Tibial artery (tissue), 4 donors: ENCODE data around the gene CNN2.
"Not testable (repeated sequence)": the region's sequence is repeated elsewhere in the genome, so short reads cannot be mapped to it uniquely, and the experiment has no call there.

ENCODE experiments used
- DNase-seq, 2 donors: peaks; one replicate each; pipeline ENCODE4 v3.0.0-alpha.2; 2019
- H3K27ac ChIP-seq, 2 donors: fragments of 200-600 bp; sonication (generic) in 1 of 2; 1 replicate in 1 of 2; 2 replicates in 1 of 2; pipeline ENCODE4 v1.5.1; 2018 to 2019; ENCODE audit warnings: mild to moderate bottlenecking in 1 of 2
- H3K27me3 ChIP-seq, 2 donors: fragments of 200-600 bp; sonication (generic) in 1 of 2; one replicate each; pipeline versions ENCODE4 v1.5.1 to v1.6.0; 2016 to 2019
- H3K36me3 ChIP-seq, 3 donors: fragments of 200-600 bp; sonication (generic) in 2 of 3; one replicate each; pipeline ENCODE4 v1.5.1; 2016 to 2019; ENCODE audit warnings: mild to moderate bottlenecking in 2 of 3
- H3K4me1 ChIP-seq, 4 donors: fragments of 200-600 bp; sonication (generic) in 2 of 4; 1 replicate in 3 of 4; 2 replicates in 1 of 4; pipeline ENCODE4 v1.5.1; 2016 to 2019
- H3K4me3 ChIP-seq, 2 donors: fragments of 200-600 bp; sonication (generic) in 1 of 2; 1 replicate in 1 of 2; 2 replicates in 1 of 2; pipeline ENCODE4 v1.5.1; 2018 to 2019; ENCODE audit warnings: mild to moderate bottlenecking in 2 of 2
- H3K9me3 ChIP-seq, 3 donors: fragments of 200-600 bp; sonication (generic) in 1 of 3; one replicate each; pipeline ENCODE4 v1.5.1; 2016 to 2019
- intact Hi-C: fragments of 100-400 bp; cut with DNase I; formaldehyde crosslinking; loops from one replicate; pipeline ENCODE4 v1.15.0; 2023; ENCODE audit warnings: low total_unique reads
- TF ChIP-seq, protein P1 (sequence below), 2 experiments: fragments of 200-600 bp in 1 of 2; fragments of 450-650 bp in 1 of 2; IDR thresholded peaks; one replicate each; pipeline ENCODE4 v1.5.1; 2017 to 2019; ENCODE audit warnings: antibody characterized with exemption in 2 of 2, mild to moderate bottlenecking in 1 of 2, moderate library complexity in 1 of 2

CNN2 gene

GRCh38 chr19:1018393-1018792 is 8.0 kb upstream of the CNN2 start:
- Histone ChIP-seq H3K4me3 (no peak overlapping the region), H3K27me3 (no peaks in the 10 kb centered on the region), H3K9me3 (no peaks in the 10 kb centered on the region), H3K27ac (no peak overlapping the region), H3K36me3 (peaks cover 0 to 25% (median 18%) of the 10 kb centered on the region in 3 donors), H3K4me1 (peaks cover 12 to 72% (median 64%) of the 10 kb centered on the region in 4 donors)
- TF ChIP-seq, protein P1, sequence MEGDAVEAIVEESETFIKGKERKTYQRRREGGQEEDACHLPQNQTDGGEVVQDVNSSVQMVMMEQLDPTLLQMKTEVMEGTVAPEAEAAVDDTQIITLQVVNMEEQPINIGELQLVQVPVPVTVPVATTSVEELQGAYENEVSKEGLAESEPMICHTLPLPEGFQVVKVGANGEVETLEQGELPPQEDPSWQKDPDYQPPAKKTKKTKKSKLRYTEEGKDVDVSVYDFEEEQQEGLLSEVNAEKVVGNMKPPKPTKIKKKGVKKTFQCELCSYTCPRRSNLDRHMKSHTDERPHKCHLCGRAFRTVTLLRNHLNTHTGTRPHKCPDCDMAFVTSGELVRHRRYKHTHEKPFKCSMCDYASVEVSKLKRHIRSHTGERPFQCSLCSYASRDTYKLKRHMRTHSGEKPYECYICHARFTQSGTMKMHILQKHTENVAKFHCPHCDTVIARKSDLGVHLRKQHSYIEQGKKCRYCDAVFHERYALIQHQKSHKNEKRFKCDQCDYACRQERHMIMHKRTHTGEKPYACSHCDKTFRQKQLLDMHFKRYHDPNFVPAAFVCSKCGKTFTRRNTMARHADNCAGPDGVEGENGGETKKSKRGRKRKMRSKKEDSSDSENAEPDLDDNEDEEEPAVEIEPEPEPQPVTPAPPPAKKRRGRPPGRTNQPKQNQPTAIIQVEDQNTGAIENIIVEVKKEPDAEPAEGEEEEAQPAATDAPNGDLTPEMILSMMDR (IDR thresholded peaks at IDR 0.05): no peak
- DNase-seq: no peak
- intact Hi-C loops: loop anchor here (10.0 kb wide), 1 partner anchor 156 kb away; the partner anchor contains the start of gene SBNO2

- H3K27ac ChIP-seq: peak overlapping the region in 1 of 2 donors; percentile 91
- no peak for DNase-seq
- H3K4me3 ChIP-seq: peak overlapping the region; percentile 91 to 96
- H3K27me3 ChIP-seq: no peaks in the 10 kb centered on the region
- TF ChIP-seq, protein P1 (IDR thresholded peaks at IDR 0.05): no peak
- H3K36me3 ChIP-seq: peaks cover 0 to 18% (median 11%) of the 10 kb centered on the region in 3 donors
- no peaks in the 10 kb centered on the region for H3K9me3 ChIP-seq
- intact Hi-C loops: loop anchor here (10.0 kb wide), 1 partner anchor 156 kb away; the partner anchor contains the start of gene SBNO2
- peaks cover 12 to 78% (median 64%) of the 10 kb centered on the region in 4 donors for H3K4me1 ChIP-seq
Observed at GRCh38 chr19:1018932-1019615, 7.3 kb upstream of the CNN2 start.

- H3K27ac ChIP-seq: peak overlapping the region; percentile 91
Observed at GRCh38 chr19:1019616-1019961, 6.8 kb upstream of the CNN2 start.

DNA sequence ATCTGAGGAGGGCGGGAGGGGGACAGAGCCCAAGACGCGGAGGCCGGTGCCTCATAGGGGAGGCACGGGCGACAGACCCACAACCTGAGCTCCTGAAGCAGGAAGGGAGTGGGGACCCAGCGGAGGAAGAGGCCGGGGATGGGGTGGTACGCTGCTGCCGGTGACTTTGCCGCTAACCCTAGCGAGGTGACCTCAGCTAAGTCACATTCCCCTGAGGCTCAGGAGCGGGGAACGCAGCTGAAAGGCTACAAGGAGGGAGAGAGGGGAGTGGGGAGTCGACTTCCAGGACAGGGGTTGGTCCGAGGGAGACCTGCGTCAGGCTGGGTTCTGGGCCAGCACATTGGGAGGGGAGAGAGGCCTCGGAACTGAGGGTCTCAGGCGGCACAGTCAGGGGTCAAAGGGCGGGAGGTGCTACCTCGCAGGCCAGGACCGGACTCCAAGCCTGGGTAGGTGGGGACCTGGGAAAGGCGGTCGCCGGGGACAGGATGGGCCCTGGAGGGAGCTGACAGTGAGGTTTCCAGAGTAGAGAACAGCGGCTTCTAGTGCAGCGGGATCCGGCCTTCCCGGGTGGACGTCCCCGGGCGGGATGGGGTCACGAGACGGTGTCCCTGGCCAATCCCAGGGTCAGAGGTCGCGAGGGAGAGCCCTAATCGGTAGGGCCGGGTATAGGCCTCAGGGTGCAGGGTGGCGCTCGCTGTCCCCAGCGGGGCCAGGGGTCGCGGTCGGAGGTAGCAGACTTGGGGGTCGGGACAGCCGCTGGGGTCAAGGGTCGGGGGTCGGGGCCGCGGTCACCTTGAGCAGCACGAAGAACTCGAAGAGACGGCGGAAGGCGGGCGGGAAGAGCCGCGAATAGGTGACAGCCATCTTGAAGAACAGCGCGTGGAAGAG is 6.2 kb upstream of the CNN2 start:
- DNase-seq: no peak
- Histone ChIP-seq H3K36me3 (peaks cover 0 to 7% (median 0%) of the 10 kb centered on the region in 3 donors), H3K4me1 (peaks cover 12 to 82% (median 63%) of the 10 kb centered on the region in 4 donors), H3K27ac (peak overlapping the region; percentile 91), H3K9me3 (no peaks in the 10 kb centered on the region), H3K4me3 (peak overlapping the region; percentile 91 to 96), H3K27me3 (no peaks in the 10 kb centered on the region)
- TF ChIP-seq, protein P1 (IDR thresholded peaks at IDR 0.05): no peak
- intact Hi-C loops: loop anchor here (5.0 to 10.0 kb wide), 2 partner anchors 82 to 155 kb away; partner anchors contain the start of genes GPX4 and SBNO2

More at GRCh38 chr19:1019616-1019961, 6.8 kb upstream of the CNN2 start:
- intact Hi-C loops: loop anchor here (10.0 kb wide), 1 partner anchor 155 kb away; the partner anchor contains the start of gene SBNO2
- H3K4me1 ChIP-seq: peaks cover 12 to 79% (median 64%) of the 10 kb centered on the region in 4 donors
- peaks cover 0 to 13% (median 6%) of the 10 kb centered on the region in 3 donors for H3K36me3 ChIP-seq
- DNase-seq: no peak
- H3K4me3 ChIP-seq: peak overlapping the region; percentile 91 to 96
- TF ChIP-seq, protein P1 (IDR thresholded peaks at IDR 0.05): no peak
- no peaks in the 10 kb centered on the region for H3K27me3 ChIP-seq
- H3K9me3 ChIP-seq: no peaks in the 10 kb centered on the region

GRCh38 chr19:1020868-1021425 is 5.5 kb upstream of the CNN2 start, which contains the start of gene TMEM259:
TSS of gene TMEM259 (minus strand) at chr19:1021123. CDS start at chr19:1020996, 127 bp downstream.
- peaks cover 0 to 7% (median 0%) of the 10 kb centered on the region in 3 donors for H3K36me3 ChIP-seq
- TF ChIP-seq, protein P1 (IDR thresholded peaks at IDR 0.05): peak in 1 of 2 experiments; percentile 21
- H3K9me3 ChIP-seq: no peaks in the 10 kb centered on the region
- H3K27ac ChIP-seq: peak within 1 kb of the TSS; percentile 91
- peak within 1 kb of the TSS; percentile 91 to 96 for H3K4me3 ChIP-seq
- peaks cover 12 to 82% (median 60%) of the 10 kb centered on the region in 4 donors for H3K4me1 ChIP-seq
- intact Hi-C loops: loop anchor here (5.0 kb wide), 1 partner anchor 81 kb away; the partner anchor contains the start of gene GPX4
- peak; percentile 98 to 99 for DNase-seq
- H3K27me3 ChIP-seq: no peaks in the 10 kb centered on the region

DNA sequence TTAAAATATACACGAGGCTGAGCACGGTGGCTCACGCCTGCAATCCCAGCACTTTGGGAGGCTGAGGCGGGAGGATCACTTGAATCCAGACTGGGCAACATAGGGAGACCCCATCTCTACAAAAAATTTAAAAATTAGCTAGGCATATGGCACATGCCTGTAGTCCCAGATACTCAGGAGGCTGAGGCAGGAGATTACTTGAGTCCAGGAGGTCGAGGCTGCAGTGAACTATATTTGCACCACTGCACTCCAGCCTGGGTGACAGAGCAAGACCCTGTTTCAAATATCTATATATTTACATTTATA is 2.6 kb upstream of the CNN2 start:
- not testable (repeated sequence) for DNase-seq

GRCh38 chr19:1025080-1025479 is 1.3 kb upstream of the CNN2 start:
- H3K9me3 ChIP-seq, DNase-seq, intact Hi-C loops, H3K27me3 ChIP-seq, H3K36me3 ChIP-seq, H3K4me3 ChIP-seq: not testable (repeated sequence)
- Histone ChIP-seq H3K27ac (peak overlapping the region; percentile 98 to 99), H3K4me1 (peaks cover 0 to 54% (median 38%) of the 10 kb centered on the region in 4 donors)

More for the DNA sequence above, 2.6 kb upstream of the CNN2 start:
- not testable (repeated sequence) for H3K27me3 ChIP-seq, H3K36me3 ChIP-seq, H3K4me3 ChIP-seq, H3K9me3 ChIP-seq
- H3K4me1 ChIP-seq: peaks cover 9 to 59% (median 38%) of the 10 kb centered on the region in 4 donors
- peak overlapping the region in 1 of 2 donors; percentile 91 for H3K27ac ChIP-seq
- intact Hi-C loops: loop anchor here (5.0 kb wide), 1 partner anchor 78 kb away; the partner anchor contains the start of gene GPX4
